NCI-H2081 (cell line): Measurements from ENCODE around the gene CPNE4.
A peak's percentile ranks its signal among the peaks of the same experiment; 100 is the strongest.
"Not testable (repeated sequence)": the region's sequence is repeated elsewhere in the genome, so short reads cannot be mapped to it uniquely, and the experiment has no call there.

ENCODE experiments used
- DNase-seq, 2 experiments: peaks; one replicate each; lab custom pipeline; 2025; lab: John Stamatoyannopoulos, UW

The CPNE4 gene

GRCh38 chr3:132016061-132017041 is 18.5 kb downstream of the CPNE4 start:
- no peak for DNase-seq

GRCh38 chr3:132014105-132014504 is 20.7 kb downstream of the CPNE4 start:
- DNase-seq: no peak

- DNase-seq: no peak
Observed at GRCh38 chr3:132009241-132009640, 25.6 kb downstream of the CPNE4 start.

- DNase-seq: no peak
Observed at GRCh38 chr3:132008837-132009236, 26.0 kb downstream of the CPNE4 start.

DNA sequence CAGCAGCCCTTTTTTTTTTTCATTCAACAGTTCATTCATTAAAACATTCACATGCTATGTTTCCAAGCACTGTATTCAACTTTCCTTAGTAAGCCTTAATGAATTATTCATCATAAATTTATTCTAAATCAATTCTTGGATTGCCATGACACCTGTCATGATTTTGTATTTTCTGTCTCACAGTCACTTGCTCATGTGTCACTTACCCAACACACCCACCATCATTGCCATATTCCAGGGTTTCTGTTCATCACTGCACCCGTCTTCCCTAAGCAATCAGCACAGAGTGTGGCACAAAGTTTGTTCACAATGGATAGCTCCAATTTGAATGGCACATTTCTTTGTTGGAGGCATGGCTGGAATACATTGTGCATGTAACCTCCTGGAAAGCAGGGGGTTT is 27.2 kb downstream of the CPNE4 start:
- no peak for DNase-seq

- peak; percentile 29 to 31 for DNase-seq
Observed at GRCh38 chr3:132006605-132007204, 28.1 kb downstream of the CPNE4 start.

DNA sequence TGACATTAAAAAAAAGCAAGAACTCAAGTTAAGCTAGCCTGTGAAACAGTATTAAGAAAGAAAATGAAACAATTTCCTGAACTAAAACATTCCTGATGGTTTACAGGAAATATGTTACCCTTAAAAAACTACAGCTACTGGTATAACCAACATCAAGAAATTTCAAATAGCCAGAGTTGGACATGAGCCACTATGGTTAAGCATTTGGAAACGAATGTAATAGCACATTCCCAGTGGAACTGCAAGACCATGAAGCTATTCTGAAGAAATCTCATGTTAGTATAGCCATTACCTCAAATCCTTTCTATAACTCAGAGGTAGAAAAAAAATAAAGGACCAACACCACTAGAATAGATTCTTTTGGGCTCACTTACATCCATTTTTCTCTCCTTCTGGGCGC is 30.2 kb downstream of the CPNE4 start:
- no peak for DNase-seq

DNA sequence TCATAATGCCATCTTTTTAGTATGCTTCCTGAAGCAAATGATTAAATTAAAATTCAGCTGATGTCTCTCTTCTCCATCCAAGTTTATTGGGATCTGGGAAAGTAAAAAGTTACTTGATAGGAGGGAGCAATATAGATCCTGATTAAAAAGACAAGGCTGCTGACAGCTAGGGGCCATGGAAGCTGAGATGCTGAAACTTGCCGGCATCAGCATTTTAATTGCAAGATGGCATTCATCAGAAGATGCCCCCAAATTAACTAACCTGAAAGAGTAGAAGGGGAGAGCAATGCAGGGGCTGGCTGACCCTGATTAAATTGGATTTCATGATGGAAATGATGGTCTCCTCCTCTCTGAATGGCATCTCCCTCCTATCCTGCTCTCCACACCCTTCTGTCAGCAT is 31.1 kb downstream of the CPNE4 start:
- DNase-seq: no peak

DNA sequence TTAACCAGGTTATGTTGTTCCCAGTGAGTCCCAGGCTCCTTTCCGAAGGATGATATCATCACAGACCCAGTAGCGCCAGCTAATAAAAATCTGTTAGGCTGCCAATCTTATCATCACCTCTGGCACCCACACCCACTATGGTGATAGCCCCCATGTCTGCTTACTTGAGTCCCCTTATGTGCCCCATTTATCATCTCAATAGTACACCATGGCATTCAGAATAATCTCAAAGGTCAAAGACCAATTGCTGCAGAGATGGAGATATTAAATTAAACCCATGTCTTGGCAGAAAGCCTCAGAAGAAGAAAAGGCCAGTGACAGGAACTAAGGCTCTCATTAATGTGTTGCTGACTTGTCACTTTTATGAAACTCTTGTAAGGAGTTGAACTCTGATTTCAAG is 32.8 kb downstream of the CPNE4 start:
- DNase-seq: no peak

GRCh38 chr3:132001036-132001435 is 33.8 kb downstream of the CPNE4 start:
- no peak for DNase-seq

- no peak for DNase-seq
Observed at GRCh38 chr3:131998027-131998426, 36.8 kb downstream of the CPNE4 start.

DNA sequence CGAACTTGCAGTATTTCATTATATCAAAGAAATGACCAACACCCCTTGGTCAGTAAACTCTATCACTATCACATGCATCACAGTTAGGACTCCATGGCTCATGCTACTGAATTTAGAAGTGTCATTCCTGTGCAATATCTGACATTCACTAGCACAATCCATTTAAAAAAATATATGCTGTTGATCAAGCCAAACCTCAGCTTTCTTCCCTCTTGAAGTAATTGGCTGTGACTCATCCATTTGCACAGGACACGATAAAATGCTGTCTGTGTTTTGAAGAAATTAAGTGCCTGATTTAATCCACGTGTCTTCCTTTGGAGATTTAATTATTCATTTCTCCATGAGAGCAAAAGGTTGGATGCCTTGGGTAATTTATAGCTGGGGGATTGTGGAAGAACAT is 38.9 kb downstream of the CPNE4 start:
- DNase-seq: no peak

DNA sequence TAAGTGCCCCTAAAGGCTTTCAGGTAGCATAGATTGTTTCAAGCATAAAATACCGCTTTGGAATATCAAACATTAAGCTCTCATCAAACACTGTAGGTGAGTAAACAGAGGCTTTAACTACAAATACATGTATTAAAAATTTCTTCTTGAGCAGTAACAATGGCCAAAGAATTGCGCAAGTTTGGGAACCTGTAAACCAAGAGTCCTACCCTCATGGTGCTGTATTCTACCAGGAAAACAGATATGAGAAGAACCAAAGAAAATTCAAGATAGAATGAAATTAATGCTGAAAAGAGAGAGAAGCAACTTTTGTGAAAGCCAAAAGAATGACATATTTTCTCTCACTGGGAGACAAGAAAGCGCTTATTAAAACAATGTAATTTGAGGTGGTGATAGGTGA is 45.5 kb downstream of the CPNE4 start:
- no peak for DNase-seq

GRCh38 chr3:131988209-131988608 is 46.6 kb downstream of the CPNE4 start:
- DNase-seq: no peak

GRCh38 chr3:131983689-131984088 is 51.1 kb downstream of the CPNE4 start:
- DNase-seq: no peak

DNA sequence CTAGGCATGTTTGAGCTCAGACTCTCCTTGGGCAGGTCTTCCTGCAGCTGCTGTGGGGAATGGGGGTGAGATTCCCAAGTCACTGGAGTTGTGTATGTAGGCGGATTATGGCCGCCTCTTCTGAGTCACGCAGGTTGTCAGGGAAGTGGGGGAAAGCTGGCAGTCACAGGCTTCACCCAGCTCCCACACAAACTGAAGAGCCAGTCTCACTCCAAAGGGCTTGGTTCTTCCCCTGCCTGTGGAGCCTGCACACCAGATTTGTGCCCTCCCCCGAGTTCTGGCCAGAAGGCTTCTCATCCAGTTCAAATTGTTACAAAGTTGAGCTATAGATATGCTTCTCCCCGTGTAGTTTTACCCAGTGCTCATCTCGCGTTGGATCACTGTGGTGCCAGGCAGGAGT is 53.5 kb downstream of the CPNE4 start:
- no peak for DNase-seq

DNA sequence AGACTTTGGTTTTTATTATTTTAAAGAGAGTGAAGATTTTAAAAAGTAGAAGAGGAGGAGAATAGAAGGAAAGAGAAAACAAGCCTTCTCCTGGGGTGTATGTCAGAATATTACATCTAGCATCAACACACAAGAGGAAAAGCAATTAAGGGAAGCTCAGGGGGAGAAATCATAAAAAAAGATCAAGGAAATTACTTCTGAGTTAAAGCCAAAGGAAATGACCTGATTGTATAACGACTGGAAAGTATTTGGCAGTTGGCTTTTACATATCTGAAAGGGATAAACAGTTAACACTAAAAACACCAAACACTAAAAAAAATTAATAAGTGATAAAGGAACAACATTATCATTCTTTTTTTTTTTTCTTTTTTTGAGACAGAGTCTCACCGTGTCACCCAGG is 58.4 kb downstream of the CPNE4 start:
- no peak for DNase-seq

GRCh38 chr3:131975047-131975446 is 59.8 kb downstream of the CPNE4 start:
- no peak for DNase-seq

GRCh38 chr3:131973731-131974130 is 61.1 kb downstream of the CPNE4 start:
- no peak for DNase-seq

DNA sequence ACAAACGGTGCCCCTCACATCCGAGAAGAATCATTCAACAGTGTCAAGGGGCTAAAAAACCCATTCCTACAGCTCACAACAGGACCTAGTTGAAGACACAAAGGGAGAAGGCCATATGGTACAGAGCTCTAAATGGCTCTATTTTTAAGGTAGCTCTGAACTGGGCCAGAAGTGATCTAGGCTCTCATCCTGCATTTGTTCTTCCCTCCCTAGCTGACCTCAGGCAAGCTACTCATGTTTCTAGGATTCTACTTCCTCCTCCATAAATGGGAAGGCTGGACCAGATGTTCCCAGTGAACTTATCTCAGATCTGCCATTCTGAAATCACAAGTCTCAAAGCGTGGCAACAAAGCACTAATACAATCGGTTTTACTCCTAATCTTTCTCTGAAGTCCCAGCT is 62.3 kb downstream of the CPNE4 start:
- DNase-seq: no peak

DNA sequence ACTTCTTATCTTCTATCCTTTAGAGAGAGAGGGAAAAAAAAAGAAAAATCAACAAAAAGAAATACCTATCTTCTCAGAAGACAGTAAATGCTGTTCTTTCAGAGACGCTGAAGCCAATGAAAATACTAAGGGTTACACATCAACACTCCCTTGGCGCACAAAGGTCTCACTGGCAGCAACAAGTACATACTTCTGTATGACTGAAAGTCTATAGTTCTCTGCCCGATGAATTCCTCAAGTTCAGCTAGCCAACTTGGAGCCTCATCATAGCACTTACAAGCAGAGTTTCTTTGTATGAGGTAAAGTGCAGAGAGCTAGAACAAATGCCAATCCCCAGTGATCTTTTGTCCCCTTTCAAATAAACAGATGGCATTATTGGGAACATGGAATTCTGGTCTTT is 62.7 kb downstream of the CPNE4 start:
- DNase-seq: no peak

DNA sequence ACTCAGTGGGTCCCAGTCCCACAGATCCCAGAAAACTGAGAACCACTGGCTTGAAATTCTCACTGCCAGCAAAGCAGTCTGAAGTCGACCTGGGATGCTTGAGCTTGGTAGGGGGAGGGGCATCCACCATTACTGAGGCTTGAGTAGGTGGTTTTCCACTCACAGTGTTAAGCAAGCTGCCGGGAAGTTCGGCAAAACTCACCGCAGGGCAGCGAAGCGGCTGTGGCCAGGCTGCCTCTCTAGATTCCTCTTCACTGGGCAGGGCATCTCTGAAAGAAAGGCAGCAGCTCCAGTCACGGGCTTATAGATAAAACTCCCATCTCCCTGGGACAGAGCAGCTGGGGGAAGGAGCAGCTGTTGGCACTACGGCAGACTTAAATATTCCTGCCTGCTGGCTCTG is 71.4 kb downstream of the CPNE4 start:
- DNase-seq: not testable (repeated sequence)

GRCh38 chr3:131962982-131963381 is 71.8 kb downstream of the CPNE4 start:
- DNase-seq: no peak

DNA sequence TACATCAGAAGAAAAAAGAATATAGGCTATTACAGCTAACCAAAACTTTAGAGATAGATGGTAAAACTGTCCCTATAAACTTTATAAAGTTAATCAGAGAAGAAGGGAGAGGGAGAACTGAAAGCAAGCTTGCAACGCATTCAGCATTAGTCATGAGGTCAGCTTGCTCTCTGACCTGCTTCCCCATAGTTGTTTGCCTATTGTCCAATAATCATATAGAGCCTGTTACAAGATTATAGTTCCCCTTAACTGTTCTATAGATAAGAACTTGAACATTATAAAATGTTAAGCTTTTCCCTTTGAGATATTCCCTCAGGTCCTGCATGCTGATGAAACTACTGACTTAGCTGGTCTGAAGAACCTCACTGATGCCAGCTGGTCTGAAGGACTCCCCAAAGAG is 74.5 kb downstream of the CPNE4 start:
- no peak for DNase-seq
